ENCODE measurements around the gene ADTRP. TPM values are rescaled to one million over a fixed set of nuclear protein-coding genes. Genes with fewer than 3 reads are reported as not detected.

Gene ADTRP
- total RNA-seq, 2 donors from 2014 or later, result 0.74 to 1.0 TPM

- WGBS, result 79% methylated on average over 2 of the region's 2 CpGs
- no peak for TF ChIP-seq POLR2A (IDR thresholded peaks at IDR 0.05)
- no peak for TF ChIP-seq POLR2AphosphoS5 (IDR thresholded peaks at IDR 0.05)
- TF ChIP-seq CTCF (IDR thresholded peaks at IDR 0.05), result no peak
Observed at GRCh38 chr6:11679099-11679498, 99.5 kb downstream of the ADTRP start.

GRCh38 chr6:11675601-11676000 is 103.0 kb downstream of the ADTRP start:
- WGBS, result 90% methylated on average over 2 of the region's 2 CpGs
- no peak for DNase-seq (ENCODE audit: low spot score)
- Histone ChIP-seq H3K27ac (no peak overlapping the region), H3K4me1 (replicated peaks) (no peaks in the 10 kb centered on the region), H3K36me3 (no peaks in the 10 kb centered on the region), H3K27me3 (replicated peaks; ENCODE audit: insufficient read depth) (no peaks in the 10 kb centered on the region), H3K9me3 (no peaks in the 10 kb centered on the region), H3K4me3 (no peak overlapping the region)
- TF ChIP-seq POLR2AphosphoS5 (IDR thresholded peaks at IDR 0.05) (no peak), CTCF (IDR thresholded peaks at IDR 0.05) (no peak), POLR2A (IDR thresholded peaks at IDR 0.05) (no peak)
- intact Hi-C loops (cut with DNase I), result no loop called here

More at GRCh38 chr6:11679099-11679498, 99.5 kb downstream of the ADTRP start:
- H3K36me3 ChIP-seq, result no peaks in the 10 kb centered on the region
- no peak for DNase-seq (ENCODE audit: low spot score)
- H3K4me3 ChIP-seq, result no peak overlapping the region
- no peaks in the 10 kb centered on the region for H3K9me3 ChIP-seq
- no peaks in the 10 kb centered on the region for H3K4me1 ChIP-seq (replicated peaks)
- H3K27me3 ChIP-seq (replicated peaks; ENCODE audit: insufficient read depth), result no peaks in the 10 kb centered on the region
- no peak overlapping the region for H3K27ac ChIP-seq
- intact Hi-C loops (cut with DNase I), result no loop called here

- no peaks in the 10 kb centered on the region for H3K36me3 ChIP-seq
- no peaks in the 10 kb centered on the region for H3K9me3 ChIP-seq
- no peak overlapping the region for H3K4me3 ChIP-seq
- intact Hi-C loops (cut with DNase I), result no loop called here
- H3K4me1 ChIP-seq (replicated peaks), result no peaks in the 10 kb centered on the region
- no peak for DNase-seq (ENCODE audit: low spot score)
- no peaks in the 10 kb centered on the region for H3K27me3 ChIP-seq (replicated peaks; ENCODE audit: insufficient read depth)
- TF ChIP-seq POLR2A (IDR thresholded peaks at IDR 0.05), result no peak
- TF ChIP-seq CTCF (IDR thresholded peaks at IDR 0.05), result no peak
- no peak for TF ChIP-seq POLR2AphosphoS5 (IDR thresholded peaks at IDR 0.05)
- no peak overlapping the region for H3K27ac ChIP-seq
- 87% methylated on average over 5 of the region's 5 CpGs for WGBS
Observed at GRCh38 chr6:11672669-11673068, 105.9 kb downstream of the ADTRP start.

DNA sequence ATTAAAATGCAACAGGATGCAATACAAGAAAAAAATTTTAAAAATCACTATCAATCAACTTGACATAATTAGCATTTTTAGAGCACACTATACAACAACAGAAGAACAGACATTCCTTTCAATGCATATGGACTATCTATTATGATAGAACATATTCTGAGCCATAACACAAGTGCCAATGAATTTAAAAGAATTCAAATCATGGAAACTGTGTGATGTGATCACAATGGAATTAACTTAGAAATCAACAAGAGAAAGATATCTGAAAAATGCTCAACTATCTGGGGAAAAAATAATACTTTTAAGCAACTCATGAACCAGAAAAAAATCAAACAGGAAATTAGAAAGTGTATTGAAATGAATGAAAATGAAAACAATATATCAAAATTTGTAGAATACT is 106.3 kb downstream of the ADTRP start:
- no peak for DNase-seq (ENCODE audit: low spot score)
- Histone ChIP-seq H3K27ac (no peak overlapping the region), H3K4me1 (replicated peaks) (no peaks in the 10 kb centered on the region), H3K27me3 (replicated peaks; ENCODE audit: insufficient read depth) (no peaks in the 10 kb centered on the region), H3K9me3 (no peaks in the 10 kb centered on the region), H3K4me3 (no peak overlapping the region), H3K36me3 (no peaks in the 10 kb centered on the region)
- TF ChIP-seq CTCF (IDR thresholded peaks at IDR 0.05) (no peak), POLR2AphosphoS5 (IDR thresholded peaks at IDR 0.05) (no peak), POLR2A (IDR thresholded peaks at IDR 0.05) (no peak)
- intact Hi-C loops (cut with DNase I), result no loop called here

DNA sequence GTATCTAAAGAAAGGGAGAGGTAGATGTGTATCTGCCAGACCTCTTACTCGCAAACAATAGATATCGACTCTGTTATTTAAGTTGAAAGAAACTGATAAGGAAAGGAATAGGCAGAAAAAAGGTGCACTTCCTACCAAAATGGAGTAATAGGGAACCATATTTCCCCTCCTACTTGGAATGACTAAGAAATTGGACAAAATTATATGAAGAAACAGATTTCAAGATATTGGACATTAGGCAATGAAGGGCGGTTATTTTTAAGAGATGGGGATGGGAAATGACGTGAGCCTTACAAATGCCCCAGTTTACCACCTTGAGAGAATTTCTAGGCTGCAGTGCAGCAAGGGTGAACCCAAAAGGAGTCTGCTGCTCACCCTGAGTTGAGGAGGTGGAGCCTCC is 108.9 kb downstream of the ADTRP start:
- Histone ChIP-seq H3K9me3 (no peaks in the 10 kb centered on the region), H3K36me3 (no peaks in the 10 kb centered on the region), H3K27me3 (replicated peaks; ENCODE audit: insufficient read depth) (no peaks in the 10 kb centered on the region), H3K4me3 (no peak overlapping the region), H3K4me1 (replicated peaks) (no peaks in the 10 kb centered on the region), H3K27ac (no peak overlapping the region)
- WGBS, result 96% methylated on average over 4 of the region's 4 CpGs
- intact Hi-C loops (cut with DNase I), result no loop called here
- TF ChIP-seq POLR2AphosphoS5 (IDR thresholded peaks at IDR 0.05) (no peak), CTCF (IDR thresholded peaks at IDR 0.05) (no peak), POLR2A (IDR thresholded peaks at IDR 0.05) (no peak)
- no peak for DNase-seq (ENCODE audit: low spot score)
